PC-3 (cell line): Measurements from ENCODE around the gene LRIG3. TPM values are rescaled to one million over a fixed set of nuclear protein-coding genes. Genes with fewer than 3 reads are reported as not detected.

Source experiments
- ATAC-seq: fragments of 200-7000 bp; cut with Tn5 transposase; 2 replicates; pipeline ENCODE4 v1.9.1; 2020; ENCODE audit warnings: mild to moderate bottlenecking, moderate library complexity
- BruUV-seq: library from RNA; stranded (reverse); fragments of 400-500 nt; replicated peaks from 2 replicates; lab custom pipeline; 2021; lab: Mats Ljungman, UMichigan
- CTCF ChIA-PET: fragments of 300-600 bp; sonication (Branson Sonifier 250); formaldehyde crosslinking; loops from one replicate; lab custom pipeline; 2022; ENCODE audit warnings: antibody characterized with exemption; lab: Charles Lee
- POLR2A ChIA-PET: fragments of 300-600 bp; sonication (Branson Sonifier 250); formaldehyde crosslinking; loops from one replicate; lab custom pipeline; 2022; ENCODE audit warnings: antibody characterized with exemption; ENCODE audit not compliant: unreplicated experiment; lab: Charles Lee
- DNase-seq: peaks from one replicate; pipeline ENCODE4 v3.0.0-alpha.2; 2015
- H2AFZ ChIP-seq: fragments of 300-600 bp; sonication (generic); 2 replicates; pipeline ENCODE4 v1.6.0; 2016; ENCODE audit warnings: antibody characterized with exemption, low read length
- H3F3A ChIP-seq: fragments of 300-600 bp; sonication (generic); one replicate; pipeline ENCODE4 v1.6.0; 2017; ENCODE audit warnings: antibody characterized with exemption, low read length, control low read depth, mild to moderate bottlenecking; ENCODE audit not compliant: unreplicated experiment
- H3K27ac ChIP-seq: fragments of 300-600 bp; sonication (generic); 2 replicates; pipeline ENCODE4 v1.5.1; 2016; ENCODE audit warnings: mild to moderate bottlenecking, low read length
- H3K27me3 ChIP-seq: fragments of 300-600 bp; sonication (generic); 2 replicates; pipeline ENCODE4 v1.6.1; 2016; ENCODE audit warnings: low read length, mixed read lengths
- H3K36me3 ChIP-seq: fragments of 300-600 bp; sonication (generic); 2 replicates; pipeline ENCODE4 v1.6.1; 2016; ENCODE audit warnings: low read depth, mixed run types, low read length, mixed read lengths
- H3K4me1 ChIP-seq: fragments of 300-600 bp; sonication (generic); 2 replicates; pipeline ENCODE4 v1.5.1; 2016; ENCODE audit warnings: low read length; ENCODE audit not compliant: insufficient read depth
- H3K4me2 ChIP-seq: fragments of 300-600 bp; sonication (generic); 2 replicates; pipeline ENCODE4 v1.6.0; 2016; ENCODE audit warnings: low read length
- H3K4me3 ChIP-seq: fragments of 300-600 bp; sonication (generic); 2 replicates; pipeline ENCODE4 v1.5.1; 2016; ENCODE audit warnings: mild to moderate bottlenecking, low read length, mixed read lengths
- H3K79me2 ChIP-seq: fragments of 300-600 bp; sonication (generic); 2 replicates; pipeline ENCODE4 v1.6.1; 2017; ENCODE audit warnings: low read length, mixed read lengths
- H3K9ac ChIP-seq: fragments of 300-600 bp; sonication (generic); 2 replicates; pipeline ENCODE4 v1.6.0; 2016; ENCODE audit warnings: mild to moderate bottlenecking, low read length
- H3K9me2 ChIP-seq: fragments of 300-600 bp; sonication (generic); replicated peaks from 2 replicates; pipeline ENCODE4 v1.6.1; 2016; ENCODE audit warnings: mixed run types, low read length, mixed read lengths
- H3K9me3 ChIP-seq: fragments of 300-600 bp; sonication (generic); 2 replicates; pipeline ENCODE4 v1.6.1; 2016; ENCODE audit warnings: low read length, mixed read lengths
- H4K20me1 ChIP-seq: fragments of 300-600 bp; sonication (generic); 2 replicates; pipeline ENCODE4 v1.6.1; 2016; ENCODE audit warnings: low read length, mixed read lengths
- CTCF ChIP-seq: fragments of 300-600 bp; sonication (generic); conservative IDR thresholded peaks from 2 replicates; pipeline ENCODE4 v1.5.1; 2017; ENCODE audit warnings: antibody characterized with exemption, low read depth, mild to moderate bottlenecking, low read length
- EZH2 ChIP-seq: fragments of 300-600 bp; sonication (generic); IDR thresholded peaks from one replicate; pipeline ENCODE4 v1.6.1; 2017; ENCODE audit warnings: antibody characterized with exemption, mild to moderate bottlenecking, low read length; ENCODE audit not compliant: unreplicated experiment
- EZH2phosphoT487 ChIP-seq: fragments of 300-600 bp; sonication (generic); IDR thresholded peaks from 2 replicates; pipeline ENCODE4 v1.6.1; 2018; ENCODE audit warnings: mild to moderate bottlenecking, antibody characterized with exemption, low read length, borderline replicate concordance
- intact Hi-C: fragments of 100-400 bp; cut with micrococcal nuclease; formaldehyde crosslinking; loops from 2 replicates; pipeline ENCODE4 v1.9.0; 2023
- total RNA-seq: library from RNA; depleted of rRNA; stranded (reverse); fragments of >200 nt; gene quantifications from 2 replicates; pipeline ENCODE4 v1.2.3, GENCODE V29; 2014

Gene LRIG3
- total RNA-seq, 1 experiment from 2014 or later: 8.6 TPM

GRCh38 chr12:58870595-58870994 lies 49.7 kb downstream of the LRIG3 start:
- H4K20me1 ChIP-seq: no peaks in the 10 kb centered on the region
- TF ChIP-seq EZH2phosphoT487 (no peak), EZH2 (no peak), CTCF (no peak)
- ChIA-PET CTCF (no interaction called here), POLR2A (no interaction called here)
- ATAC-seq (no peak), DNase-seq (no peak)
- H3K4me1 ChIP-seq: no peaks in the 10 kb centered on the region
- H2AFZ ChIP-seq: no peak overlapping the region
- H3K36me3 ChIP-seq: peaks cover 26% of the 10 kb centered on the region
- no peaks in the 10 kb centered on the region for H3F3A ChIP-seq
- BruUV-seq: no TSS peak
- H3K27ac ChIP-seq: no peak overlapping the region
- H3K27me3 ChIP-seq: no peaks in the 10 kb centered on the region
- H3K9me3 ChIP-seq: no peaks in the 10 kb centered on the region
- H3K9me2 ChIP-seq: no peaks in the 10 kb centered on the region
- no peak overlapping the region for H3K9ac ChIP-seq
- no peak overlapping the region for H3K4me3 ChIP-seq
- intact Hi-C loops: no loop called here
- no peak overlapping the region for H3K4me2 ChIP-seq
- H3K79me2 ChIP-seq: no peaks in the 10 kb centered on the region

- Histone ChIP-seq H2AFZ (no peak overlapping the region), H4K20me1 (no peaks in the 10 kb centered on the region), H3K4me1 (peaks cover 19% of the 10 kb centered on the region), H3F3A (no peaks in the 10 kb centered on the region), H3K9me3 (no peaks in the 10 kb centered on the region), H3K9ac (no peak overlapping the region), H3K9me2 (no peaks in the 10 kb centered on the region), H3K36me3 (no peaks in the 10 kb centered on the region), H3K4me2 (no peak overlapping the region), H3K4me3 (no peak overlapping the region), H3K27ac (no peak overlapping the region), H3K79me2 (no peaks in the 10 kb centered on the region), H3K27me3 (no peaks in the 10 kb centered on the region)
- intact Hi-C loops: no loop called here
- DNase-seq (no peak), ATAC-seq (no peak)
- POLR2A ChIA-PET: no interaction called here
- CTCF ChIA-PET: no interaction called here
- BruUV-seq: no TSS peak
- no peak for TF ChIP-seq EZH2phosphoT487
- no peak for TF ChIP-seq CTCF
- no peak for TF ChIP-seq EZH2
Measured at GRCh38 chr12:58860788-58861240, 59.5 kb downstream of the LRIG3 start.

- ATAC-seq (no peak), DNase-seq (no peak)
- no peak overlapping the region for H3K4me2 ChIP-seq
- H3K79me2 ChIP-seq: no peaks in the 10 kb centered on the region
- H3F3A ChIP-seq: no peaks in the 10 kb centered on the region
- no peaks in the 10 kb centered on the region for H4K20me1 ChIP-seq
- ChIA-PET CTCF (no interaction called here), POLR2A (no interaction called here)
- no peaks in the 10 kb centered on the region for H3K9me2 ChIP-seq
- no peaks in the 10 kb centered on the region for H3K36me3 ChIP-seq
- H3K27ac ChIP-seq: no peak overlapping the region
- no TSS peak for BruUV-seq
- H2AFZ ChIP-seq: no peak overlapping the region
- no peak overlapping the region for H3K4me3 ChIP-seq
- H3K27me3 ChIP-seq: no peaks in the 10 kb centered on the region
- intact Hi-C loops: no loop called here
- H3K9ac ChIP-seq: no peak overlapping the region
- peaks cover 22% of the 10 kb centered on the region for H3K4me1 ChIP-seq
- TF ChIP-seq EZH2phosphoT487: no peak
- no peak for TF ChIP-seq CTCF
- no peak for TF ChIP-seq EZH2
- no peaks in the 10 kb centered on the region for H3K9me3 ChIP-seq
Measured at GRCh38 chr12:58860056-58860787, 60.1 kb downstream of the LRIG3 start.
